ENCODE measurements around the gene FAM78B.

DNA sequence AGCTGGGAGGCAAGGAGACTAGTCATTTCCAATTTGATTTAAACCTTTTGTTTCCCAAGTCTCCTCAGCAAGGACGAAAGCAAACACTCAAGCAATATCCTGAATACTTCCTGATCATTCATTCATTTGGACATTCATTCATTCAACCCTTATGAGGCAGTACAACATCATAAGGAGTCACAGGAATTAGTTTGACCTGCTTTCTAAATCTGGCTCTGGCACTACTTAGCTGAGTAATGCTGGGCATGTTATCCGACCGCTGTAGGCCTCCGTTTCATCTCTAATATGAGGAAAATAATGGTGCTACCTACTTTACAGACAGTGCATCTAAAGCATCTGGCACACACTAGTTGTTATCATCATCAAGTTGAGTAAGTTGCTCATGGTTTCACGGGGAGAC, 11.7 kb downstream of the FAM78B start:
- TF ChIP-seq EZH2 (IDR thresholded peaks at IDR 0.05; ENCODE audit: insufficient read depth, poor library complexity, severe bottlenecking), result no peak
- no peak for TF ChIP-seq EZH2phosphoT487 (IDR thresholded peaks at IDR 0.05; ENCODE audit: insufficient read depth, low read depth)
